ENCODE measurements around the gene RNU4-1. TPM values are rescaled to one million over a fixed set of nuclear protein-coding genes. Genes with fewer than 3 reads are reported as not detected.
A peak's percentile ranks its signal among the peaks of the same experiment; 100 is the strongest.

Gene RNU4-1
- total and polyA plus RNA-seq, 4 donors: under 0.01 to 2,200 TPM; not detected in 2

- Histone ChIP-seq H3K4me1 (ENCODE audit: control insufficient read depth in 5 of 5, insufficient read depth in 5 of 5, low read length in 5 of 5) (peaks cover 2 to 23% (median 12%) of the 10 kb centered on the region in 5 donors), H3K27me3 (ENCODE audit: control insufficient read depth in 3 of 3, insufficient read depth in 3 of 3, low read length in 2 of 3) (no peaks in the 10 kb centered on the region), H3K36me3 (ENCODE audit: control insufficient read depth in 4 of 4, insufficient read depth in 4 of 4, low read length in 4 of 4) (no peaks in the 10 kb centered on the region), H3K9ac (ENCODE audit: insufficient read depth in 1 of 2, low read length in 2 of 2) (no peak overlapping the region), H3K27ac (ENCODE audit: low read depth in 1 of 2, low read length in 1 of 2) (peak overlapping the region in 1 of 2 donors; percentile 44), H3K9me3 (ENCODE audit: control insufficient read depth in 4 of 4, insufficient read depth in 3 of 4, low read length in 3 of 4) (no peaks in the 10 kb centered on the region), H3K4me3 (no peak overlapping the region)
- ATAC-seq (ENCODE audit: insufficient read depth, low FRiP score) (no peak), DNase-seq (peak; percentile 37 to 73 (median 41))
- WGBS, 2 donors: 25 to 28% methylated on average over 4 of the region's 4 CpGs
- no peak for TF ChIP-seq CTCF (IDR thresholded peaks at IDR 0.05; ENCODE audit: control extremely low read depth, extremely low read depth)
Observed at GRCh38 chr12:120267736-120268135, 25.3 kb downstream of the RNU4-1 start.

GRCh38 chr12:120266180-120266870, 26.7 kb downstream of the RNU4-1 start:
- H3K27me3 ChIP-seq (ENCODE audit: control insufficient read depth in 3 of 3, insufficient read depth in 3 of 3, low read length in 2 of 3): no peaks in the 10 kb centered on the region
- no peaks in the 10 kb centered on the region for H3K9me3 ChIP-seq (ENCODE audit: control insufficient read depth in 4 of 4, insufficient read depth in 3 of 4, low read length in 3 of 4)
- 31 to 33% methylated on average over 8 of the region's 8 CpGs for WGBS, 2 donors
- no peak overlapping the region for H3K9ac ChIP-seq (ENCODE audit: insufficient read depth in 1 of 2, low read length in 2 of 2)
- no peak overlapping the region for H3K4me3 ChIP-seq
- H3K36me3 ChIP-seq (ENCODE audit: control insufficient read depth in 4 of 4, insufficient read depth in 4 of 4, low read length in 4 of 4): no peaks in the 10 kb centered on the region
- no peak for TF ChIP-seq CTCF (IDR thresholded peaks at IDR 0.05; ENCODE audit: control extremely low read depth, extremely low read depth)
- DNase-seq: no peak
- H3K4me1 ChIP-seq (ENCODE audit: control insufficient read depth in 5 of 5, insufficient read depth in 5 of 5, low read length in 5 of 5): peaks cover 2 to 27% (median 21%) of the 10 kb centered on the region in 5 donors
- H3K27ac ChIP-seq (ENCODE audit: low read depth in 1 of 2, low read length in 1 of 2): peak overlapping the region in 1 of 2 donors; percentile 52
- no peak for ATAC-seq (ENCODE audit: insufficient read depth, low FRiP score)

DNA sequence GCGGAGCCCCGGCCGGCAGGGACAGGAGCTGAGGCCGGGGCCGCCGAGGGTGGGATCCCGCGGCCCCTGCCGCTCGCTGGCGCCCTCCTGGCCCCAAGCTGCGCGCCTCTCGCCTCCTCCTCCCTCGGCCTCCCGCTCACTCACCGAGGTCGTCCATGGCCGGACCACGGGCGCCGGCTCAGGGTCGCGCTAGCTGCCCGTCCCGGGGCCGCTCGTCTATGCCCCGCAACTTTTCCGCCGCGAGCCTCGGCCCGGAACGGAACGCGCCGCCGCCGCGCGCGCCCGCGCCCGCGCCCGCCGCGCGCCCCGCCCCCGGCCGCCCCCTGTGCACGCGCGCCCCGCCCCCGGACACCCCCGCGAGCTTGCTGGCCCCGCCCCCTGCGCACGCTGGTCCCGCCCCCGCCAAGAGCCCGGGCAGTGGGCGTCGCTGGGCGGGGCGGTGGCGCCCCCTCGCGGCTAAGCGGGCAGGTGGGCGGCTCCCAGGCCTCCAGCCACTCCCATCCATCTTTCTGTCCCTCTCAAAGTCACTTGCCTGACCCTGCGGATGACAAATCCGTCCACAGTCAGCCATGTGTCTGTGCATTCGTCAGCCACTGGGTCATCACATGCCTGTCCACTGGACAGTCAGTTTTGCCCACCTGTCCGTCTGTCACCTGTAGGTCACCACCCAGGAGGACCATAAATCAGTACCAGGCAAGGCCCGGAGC, 27.4 kb downstream of the RNU4-1 start, which contains the start of gene PXN:
Gene PXN, minus strand, starts transcription at position 258 of the 707 bp plus-strand sequence. Its CDS starts 101 bp downstream, at position 157.
- H3K4me1 ChIP-seq (ENCODE audit: control insufficient read depth in 5 of 5, insufficient read depth in 5 of 5, low read length in 5 of 5): peaks cover 2 to 27% (median 21%) of the 10 kb centered on the region in 5 donors
- 1 to 5% methylated on average over 37 to 81 of the region's 81 CpGs for WGBS, 2 donors

More for the DNA sequence above, 27.4 kb downstream of the RNU4-1 start, which contains the start of gene PXN:
- ATAC-seq (ENCODE audit: insufficient read depth, low FRiP score) (peak; percentile 93), DNase-seq (peak; percentile 84 to 91 (median 90))
- no peaks in the 10 kb centered on the region for H3K9me3 ChIP-seq (ENCODE audit: control insufficient read depth in 4 of 4, insufficient read depth in 3 of 4, low read length in 3 of 4)
- H3K4me3 ChIP-seq: peak within 1 kb of the TSS; percentile 75
- peak within 1 kb of the TSS; percentile 36 to 68 for H3K9ac ChIP-seq (ENCODE audit: insufficient read depth in 1 of 2, low read length in 2 of 2)
- no peaks in the 10 kb centered on the region for H3K27me3 ChIP-seq (ENCODE audit: control insufficient read depth in 3 of 3, insufficient read depth in 3 of 3, low read length in 2 of 3)
- no peaks in the 10 kb centered on the region for H3K36me3 ChIP-seq (ENCODE audit: control insufficient read depth in 4 of 4, insufficient read depth in 4 of 4, low read length in 4 of 4)
- H3K27ac ChIP-seq (ENCODE audit: low read depth in 1 of 2, low read length in 1 of 2): peak within 1 kb of the TSS; percentile 87 to 95
- peak; percentile 78 for TF ChIP-seq CTCF (IDR thresholded peaks at IDR 0.05; ENCODE audit: control extremely low read depth, extremely low read depth)
